Trophoblast cell (in vitro differentiated cells and primary cell): ENCODE measurements around the gene TMEM255B.

Experiments
- DNase-seq, 2 donors: peaks; one replicate each; pipeline ENCODE4 v3.0.0-alpha.2; 2016
- H2AFZ ChIP-seq: 2 replicates; pipeline ENCODE4 v1.6.1; 2013; ENCODE audit warnings: low read length, moderate library complexity, mild to moderate bottlenecking; ENCODE audit not compliant: insufficient read depth, poor library complexity
- H2AK5ac ChIP-seq: 2 replicates; pipeline ENCODE4 v1.6.1; 2013; ENCODE audit warnings: mild to moderate bottlenecking, low read length
- H2BK120ac ChIP-seq: 2 replicates; pipeline ENCODE4 v1.6.1; 2013; ENCODE audit warnings: low read length, mild to moderate bottlenecking, moderate library complexity; ENCODE audit not compliant: insufficient read depth, poor library complexity
- H2BK12ac ChIP-seq: 2 replicates; pipeline ENCODE4 v1.6.1; 2013; ENCODE audit warnings: mild to moderate bottlenecking, low read length, moderate library complexity
- H2BK5ac ChIP-seq: 2 replicates; pipeline ENCODE4 v1.6.1; 2013; ENCODE audit warnings: low read length, low read depth, moderate library complexity, mild to moderate bottlenecking; ENCODE audit not compliant: poor library complexity
- H3K14ac ChIP-seq: 2 replicates; pipeline ENCODE4 v1.6.1; 2013; ENCODE audit warnings: mild to moderate bottlenecking, low read length
- H3K18ac ChIP-seq: 2 replicates; pipeline ENCODE4 v1.6.1; 2013; ENCODE audit warnings: mild to moderate bottlenecking, low read length
- H3K23ac ChIP-seq: 2 replicates; pipeline ENCODE4 v1.6.1; 2013; ENCODE audit warnings: low read length
- H3K27ac ChIP-seq: 2 replicates; pipeline ENCODE4 v1.5.1; 2013; ENCODE audit warnings: low read depth, mild to moderate bottlenecking, inconsistent platforms, low read length, moderate library complexity
- H3K27me3 ChIP-seq: 2 replicates; pipeline ENCODE4 v1.6.1; 2013; ENCODE audit warnings: inconsistent platforms, mild to moderate bottlenecking, low read length, moderate library complexity; ENCODE audit not compliant: insufficient read depth
- H3K36me3 ChIP-seq, 2 experiments: 1 replicate in 1 of 2; 2 replicates in 1 of 2; pipeline ENCODE4 v1.6.1; 2013; ENCODE audit warnings: low read length in 2 of 2, mild to moderate bottlenecking in 2 of 2, moderate library complexity in 1 of 2; ENCODE audit not compliant: insufficient read depth in 2 of 2, control insufficient read depth in 1 of 2
- H3K4ac ChIP-seq: 2 replicates; pipeline ENCODE4 v1.6.1; 2013; ENCODE audit warnings: low read depth, mild to moderate bottlenecking, low read length, moderate library complexity
- H3K4me1 ChIP-seq, 2 experiments: 1 replicate in 1 of 2; 2 replicates in 1 of 2; pipeline ENCODE4 v1.6.1; 2013; ENCODE audit warnings: low read length in 2 of 2, mild to moderate bottlenecking in 2 of 2, moderate library complexity in 1 of 2; ENCODE audit not compliant: insufficient read depth in 2 of 2, control insufficient read depth in 1 of 2
- H3K4me2 ChIP-seq: 2 replicates; pipeline ENCODE4 v1.6.1; 2013; ENCODE audit warnings: inconsistent platforms, mild to moderate bottlenecking, low read length, moderate library complexity
- H3K4me3 ChIP-seq: 2 replicates; pipeline ENCODE4 v1.5.1; 2013; ENCODE audit warnings: mild to moderate bottlenecking, low read depth, low read length, inconsistent platforms
- H3K79me1 ChIP-seq: one replicate; pipeline ENCODE4 v1.6.1; 2013; ENCODE audit warnings: low read length
- H3K79me2 ChIP-seq: 2 replicates; pipeline ENCODE4 v1.6.1; 2013; ENCODE audit warnings: low read length, mild to moderate bottlenecking; ENCODE audit not compliant: control insufficient read depth, insufficient read depth, poor library complexity
- H3K9ac ChIP-seq: 2 replicates; pipeline ENCODE4 v1.6.1; 2013; ENCODE audit warnings: mild to moderate bottlenecking, low read length
- H3K9me3 ChIP-seq: 2 replicates; pipeline ENCODE4 v1.6.1; 2013; ENCODE audit warnings: low read depth, mild to moderate bottlenecking, control low read depth, inconsistent platforms, low read length; ENCODE audit not compliant: insufficient read depth
- H4K12ac ChIP-seq: 2 replicates; pipeline ENCODE4 v1.6.1; 2013; ENCODE audit warnings: low read depth, mild to moderate bottlenecking, low read length, moderate library complexity
- H4K8ac ChIP-seq: 2 replicates; pipeline ENCODE4 v1.6.1; 2013; ENCODE audit warnings: low read depth, mild to moderate bottlenecking, low read length, moderate library complexity
- H4K91ac ChIP-seq: one replicate; pipeline ENCODE4 v1.6.1; 2013; ENCODE audit warnings: low read depth, mild to moderate bottlenecking, low read length, moderate library complexity
- WGBS: extraction: QIAGEN DNeasy Blood & Tissue Kit; methylation state at CpG from one replicate; pipeline ENCODE4 v1.1.7; 2013; ENCODE audit warnings: missing lambda C conversion rate; ENCODE audit not compliant: insufficient read length, insufficient coverage; ENCODE audit errors: extremely low coverage; 5-methylcytosine and 5-hydroxymethylcytosine counted together

TMEM255B gene

GRCh38 chr13:113754691-113755090, 4.3 kb upstream of the TMEM255B start:
- no peak overlapping the region for H3K4me3 ChIP-seq
- no peak overlapping the region for H2BK12ac ChIP-seq
- WGBS: no CpG with 5 or more reads among the region's 15 CpGs

DNA sequence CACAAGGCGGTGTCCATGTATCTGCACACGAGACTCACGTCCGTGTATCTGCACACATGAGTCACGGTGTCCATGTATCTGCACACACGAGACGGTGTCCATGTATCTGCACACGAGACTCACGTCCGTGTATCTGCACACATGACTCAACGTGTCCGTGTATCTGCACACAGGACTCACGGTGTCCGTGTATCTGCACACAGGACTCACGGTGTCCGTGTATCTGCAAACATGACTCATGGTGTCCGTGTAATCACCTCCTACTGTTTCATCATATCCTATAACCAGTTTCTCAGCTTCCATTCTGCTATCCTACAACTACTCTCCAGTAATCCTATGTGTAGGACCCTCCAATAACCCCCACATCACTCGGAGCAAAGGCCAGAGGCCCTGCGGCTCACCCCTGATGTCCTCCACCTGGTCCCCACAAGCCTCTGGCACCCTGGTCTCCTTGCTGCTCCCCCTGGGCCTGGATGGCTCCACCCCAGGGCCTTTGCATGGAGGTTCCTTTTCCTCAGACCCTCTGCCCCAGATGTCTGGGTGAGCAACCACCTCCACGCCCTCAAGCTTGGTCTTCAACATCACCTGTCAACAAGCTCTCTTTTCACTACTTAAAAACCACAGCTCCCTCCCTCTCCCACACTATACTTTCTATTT, 2.5 kb upstream of the TMEM255B start:
- H3K14ac ChIP-seq: no peak overlapping the region
- DNase-seq: peak in 1 of 2 donors; percentile 7
- H3K36me3 ChIP-seq: no peaks in the 10 kb centered on the region
- no CpG with 5 or more reads among the region's 20 CpGs for WGBS
- H3K4me1 ChIP-seq: peaks cover 0 to 11% of the 10 kb centered on the region in 2 experiments
- no peak overlapping the region for H2BK12ac ChIP-seq
- H3K4me3 ChIP-seq: no peak overlapping the region
- no peak overlapping the region for H3K4me2 ChIP-seq
- no peak overlapping the region for H3K18ac ChIP-seq
- no peak overlapping the region for H2AK5ac ChIP-seq
- H3K23ac ChIP-seq: no peak overlapping the region
- no peak overlapping the region for H3K27ac ChIP-seq
- H3K79me2 ChIP-seq: peaks cover 2% of the 10 kb centered on the region
- H2BK120ac ChIP-seq: no peak overlapping the region
- no peaks in the 10 kb centered on the region for H3K27me3 ChIP-seq
- peaks cover 3% of the 10 kb centered on the region for H3K9me3 ChIP-seq
- H3K9ac ChIP-seq: no peak overlapping the region
- no peak overlapping the region for H2AFZ ChIP-seq
- no peak overlapping the region for H4K8ac ChIP-seq
- H3K79me1 ChIP-seq: peaks cover 4% of the 10 kb centered on the region
- no peak overlapping the region for H3K4ac ChIP-seq
- H4K91ac ChIP-seq: no peak overlapping the region
- no peak overlapping the region for H4K12ac ChIP-seq
- H2BK5ac ChIP-seq: no peak overlapping the region

More at GRCh38 chr13:113754691-113755090, 4.3 kb upstream of the TMEM255B start:
- Histone ChIP-seq H3K27ac (no peak overlapping the region), H3K9me3 (peaks cover 15% of the 10 kb centered on the region), H3K36me3 (no peaks in the 10 kb centered on the region), H3K23ac (no peak overlapping the region), H4K12ac (no peak overlapping the region), H2BK120ac (no peak overlapping the region), H3K14ac (no peak overlapping the region), H2AFZ (no peak overlapping the region), H3K4me1 (peaks cover 0 to 9% of the 10 kb centered on the region in 2 experiments), H3K4me2 (no peak overlapping the region), H2BK5ac (no peak overlapping the region), H3K18ac (no peak overlapping the region), H4K91ac (no peak overlapping the region), H3K79me2 (peaks cover 2% of the 10 kb centered on the region), H3K4ac (no peak overlapping the region), H3K9ac (no peak overlapping the region), H3K27me3 (no peaks in the 10 kb centered on the region), H4K8ac (no peak overlapping the region), H2AK5ac (no peak overlapping the region), H3K79me1 (peaks cover 4% of the 10 kb centered on the region)
- DNase-seq: no peak

- Histone ChIP-seq H2BK5ac (no peak overlapping the region), H2BK12ac (no peak overlapping the region), H3K14ac (no peak overlapping the region), H2AK5ac (no peak overlapping the region), H4K91ac (no peak overlapping the region), H3K36me3 (no peaks in the 10 kb centered on the region), H3K4me1 (peaks cover 0 to 11% of the 10 kb centered on the region in 2 experiments), H3K4me3 (peak overlapping the region; percentile 56), H4K12ac (no peak overlapping the region), H3K79me1 (peaks cover 4% of the 10 kb centered on the region), H3K27ac (no peak overlapping the region), H3K27me3 (no peaks in the 10 kb centered on the region), H3K9me3 (no peaks in the 10 kb centered on the region), H3K23ac (no peak overlapping the region), H3K4me2 (peak overlapping the region; percentile 93), H3K4ac (no peak overlapping the region), H2BK120ac (no peak overlapping the region), H3K18ac (no peak overlapping the region), H4K8ac (no peak overlapping the region), H3K9ac (no peak overlapping the region), H3K79me2 (peaks cover 2% of the 10 kb centered on the region), H2AFZ (no peak overlapping the region)
- no peak for DNase-seq
- WGBS: no CpG with 5 or more reads among the region's 26 CpGs
Measured at GRCh38 chr13:113759525-113760137, 605 bp downstream of the TMEM255B start.

DNA sequence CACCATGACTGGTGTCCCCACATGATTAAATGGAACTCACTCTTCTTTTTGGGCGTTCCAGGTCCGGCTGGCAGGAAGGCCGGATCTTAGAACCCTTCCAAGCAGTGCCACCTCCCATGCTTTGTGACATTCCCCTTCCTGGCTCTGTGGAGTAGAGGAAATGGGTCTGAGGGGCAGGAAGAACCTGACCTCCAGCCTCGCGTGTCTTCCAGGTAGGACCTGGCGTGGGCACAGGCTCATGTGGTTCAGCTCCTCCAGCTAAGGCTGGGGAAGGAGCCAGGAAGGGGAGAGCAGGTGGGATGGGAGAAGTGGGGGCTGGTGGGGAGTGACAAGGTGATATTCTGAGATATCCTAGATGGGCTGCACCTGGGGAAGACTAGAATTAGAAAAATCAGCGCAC, 2.1 kb downstream of the TMEM255B start:
- no peak overlapping the region for H2AFZ ChIP-seq
- H4K12ac ChIP-seq: no peak overlapping the region
- H3K4me1 ChIP-seq: peaks cover 0 to 11% of the 10 kb centered on the region in 2 experiments
- H3K79me1 ChIP-seq: peaks cover 4% of the 10 kb centered on the region
- no peak for DNase-seq
- no peaks in the 10 kb centered on the region for H3K27me3 ChIP-seq
- no peak overlapping the region for H3K18ac ChIP-seq
- no peak overlapping the region for H4K91ac ChIP-seq
- H3K4me3 ChIP-seq: no peak overlapping the region
- no peaks in the 10 kb centered on the region for H3K36me3 ChIP-seq
- H3K23ac ChIP-seq: no peak overlapping the region
- no CpG with 5 or more reads among the region's 7 CpGs for WGBS
- peaks cover 2% of the 10 kb centered on the region for H3K79me2 ChIP-seq
- no peak overlapping the region for H2BK12ac ChIP-seq
- H2AK5ac ChIP-seq: no peak overlapping the region
- no peak overlapping the region for H3K14ac ChIP-seq
- no peak overlapping the region for H2BK5ac ChIP-seq
- H3K9ac ChIP-seq: no peak overlapping the region
- H3K4me2 ChIP-seq: no peak overlapping the region
- H4K8ac ChIP-seq: no peak overlapping the region
- no peaks in the 10 kb centered on the region for H3K9me3 ChIP-seq
- no peak overlapping the region for H3K27ac ChIP-seq
- no peak overlapping the region for H2BK120ac ChIP-seq
- no peak overlapping the region for H3K4ac ChIP-seq
